Suppressor macrophage (primary cell): ENCODE data around the gene PRKAR2B.
A peak's percentile ranks its signal among the peaks of the same experiment; 100 is the strongest.
"Not testable (repeated sequence)": the region's sequence is repeated elsewhere in the genome, so short reads cannot be mapped to it uniquely, and the experiment has no call there.

Experiments used
- DNase-seq, 4 experiments: peaks; one replicate each; pipeline ENCODE4 v3.0.0-alpha.2; 2020 to 2022

The PRKAR2B gene

DNA sequence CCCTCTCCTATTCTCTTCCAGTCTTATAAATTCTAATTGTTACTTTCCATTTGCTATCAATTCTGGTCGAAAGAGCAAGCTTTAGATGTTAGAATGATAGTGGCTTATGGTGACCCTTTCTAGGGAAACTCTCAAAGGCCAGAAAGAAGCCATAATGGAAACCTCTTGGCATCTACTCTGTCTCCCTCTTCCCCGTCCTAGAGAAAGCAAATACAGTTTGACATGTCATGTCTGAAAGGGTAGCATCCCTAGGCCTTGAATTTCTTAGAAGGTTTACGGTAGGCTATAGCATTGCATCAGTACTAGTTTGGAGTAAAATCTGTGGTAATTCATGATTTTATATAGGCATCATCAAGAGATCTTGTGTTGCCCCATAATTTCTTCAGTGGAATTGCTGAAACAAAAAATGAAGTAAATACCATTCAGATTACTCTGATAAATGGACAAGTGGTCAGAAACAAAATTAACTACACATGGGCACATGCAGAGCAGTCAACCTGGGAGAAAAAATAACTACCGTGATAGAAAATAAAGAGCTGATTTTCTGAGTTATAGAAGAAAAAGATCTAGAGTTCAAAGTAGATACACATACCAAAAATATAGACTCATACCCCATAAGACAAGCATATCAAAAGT lies 4.4 kb downstream of the PRKAR2B start:
- no peak for DNase-seq

DNA sequence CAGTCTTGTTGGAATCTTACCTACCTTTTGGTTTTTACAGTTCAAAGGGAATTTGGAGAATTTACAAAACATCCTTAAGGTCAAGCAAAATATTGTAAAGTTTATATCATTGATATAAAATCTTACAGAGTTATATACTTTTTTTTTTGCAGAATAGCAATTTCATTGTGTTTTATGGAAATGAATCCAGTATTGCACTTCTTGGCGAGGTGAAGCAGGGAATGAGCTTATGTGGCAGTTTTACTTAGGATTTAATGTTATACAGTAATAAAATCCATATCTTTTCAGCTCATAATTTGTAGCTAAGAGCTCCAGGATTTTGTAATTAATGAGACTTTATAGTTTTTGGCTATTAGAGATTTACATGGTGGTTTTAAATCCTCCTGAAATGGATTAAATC lies 5.0 kb downstream of the PRKAR2B start:
- no peak for DNase-seq

DNA sequence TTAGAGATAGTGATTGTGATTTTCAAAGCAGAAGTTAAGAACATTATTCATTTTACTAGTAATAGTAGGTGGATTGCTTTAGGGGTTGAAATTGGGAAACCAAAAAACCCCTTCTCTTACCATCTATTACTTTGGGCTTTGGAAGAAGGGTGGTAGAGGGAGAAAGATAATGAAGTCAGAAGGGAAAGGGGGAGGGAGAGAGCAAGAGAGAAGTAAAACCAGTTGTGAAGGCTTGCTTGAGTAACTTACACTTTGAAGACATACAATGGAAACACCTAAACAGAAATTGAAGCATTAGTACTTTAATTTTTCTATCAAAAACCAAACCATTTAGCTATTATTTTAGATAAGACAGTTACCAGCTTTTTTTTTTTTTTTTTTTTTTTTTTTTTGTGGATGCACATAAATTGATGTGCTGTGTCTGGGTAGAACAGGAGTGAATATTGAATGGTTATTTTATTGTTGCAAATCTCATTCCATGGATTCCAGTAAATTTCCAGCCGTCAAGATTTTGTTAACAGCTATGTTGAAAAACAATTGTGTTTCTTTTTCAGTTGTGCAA lies 5.5 kb downstream of the PRKAR2B start:
- DNase-seq = no peak

DNA sequence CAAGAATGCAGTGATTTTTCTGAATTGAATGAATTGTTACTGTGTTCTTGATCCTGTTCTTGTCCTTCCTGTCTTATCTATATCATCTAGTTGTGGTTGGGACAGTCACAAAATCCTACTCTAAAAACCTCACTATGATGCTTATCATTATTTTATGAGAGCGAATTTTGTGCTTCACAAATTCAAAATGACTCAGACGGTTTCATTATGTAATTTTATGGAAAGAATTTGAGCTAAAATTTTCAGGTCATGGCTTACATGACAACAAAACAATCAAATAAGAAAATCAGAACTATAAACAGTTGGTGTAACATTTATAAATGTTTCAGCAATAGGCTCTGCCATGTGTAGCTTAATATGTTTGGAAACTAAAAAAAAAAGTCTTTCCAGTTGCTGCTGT lies 6.9 kb downstream of the PRKAR2B start:
- no peak for DNase-seq

DNA sequence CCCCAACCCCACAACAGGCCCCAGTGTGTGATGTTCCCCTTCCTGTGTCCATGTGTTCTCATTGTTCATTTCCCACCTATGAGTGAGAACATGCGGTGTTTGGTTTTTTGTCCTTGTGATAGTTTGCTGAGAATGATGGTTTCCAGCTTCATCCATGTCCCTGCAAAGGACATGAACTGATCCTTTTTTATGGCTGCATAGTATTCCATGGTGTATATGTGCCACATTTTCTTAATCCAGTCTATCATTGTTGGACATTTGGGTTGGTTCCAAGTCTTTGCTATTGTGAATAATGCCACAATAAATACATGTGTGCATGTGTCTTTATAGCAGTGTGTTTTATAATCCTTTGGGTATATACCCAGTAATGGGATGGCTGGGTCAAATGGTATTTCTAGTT lies 10.5 kb downstream of the PRKAR2B start:
- not testable (repeated sequence) for DNase-seq

DNA sequence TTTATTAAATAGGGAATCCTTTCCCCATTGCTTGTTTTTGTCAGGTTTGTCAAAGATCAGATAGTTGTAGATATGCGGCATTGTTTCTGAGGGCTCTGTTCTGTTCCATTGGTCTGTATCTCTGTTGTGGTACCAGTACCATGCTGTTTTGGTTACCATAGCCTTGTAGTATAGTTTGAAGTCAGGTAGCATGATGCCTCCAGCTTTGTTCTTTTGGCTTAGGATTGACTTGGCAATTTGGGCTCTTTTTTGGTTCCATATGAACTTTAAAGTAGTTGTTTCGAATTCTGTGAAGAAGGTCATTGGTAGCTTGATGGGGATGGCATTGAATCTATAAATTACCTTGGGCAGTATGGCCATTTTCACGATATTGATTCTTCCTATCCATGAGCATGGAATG lies 11.6 kb downstream of the PRKAR2B start:
- DNase-seq = not testable (repeated sequence)

DNA sequence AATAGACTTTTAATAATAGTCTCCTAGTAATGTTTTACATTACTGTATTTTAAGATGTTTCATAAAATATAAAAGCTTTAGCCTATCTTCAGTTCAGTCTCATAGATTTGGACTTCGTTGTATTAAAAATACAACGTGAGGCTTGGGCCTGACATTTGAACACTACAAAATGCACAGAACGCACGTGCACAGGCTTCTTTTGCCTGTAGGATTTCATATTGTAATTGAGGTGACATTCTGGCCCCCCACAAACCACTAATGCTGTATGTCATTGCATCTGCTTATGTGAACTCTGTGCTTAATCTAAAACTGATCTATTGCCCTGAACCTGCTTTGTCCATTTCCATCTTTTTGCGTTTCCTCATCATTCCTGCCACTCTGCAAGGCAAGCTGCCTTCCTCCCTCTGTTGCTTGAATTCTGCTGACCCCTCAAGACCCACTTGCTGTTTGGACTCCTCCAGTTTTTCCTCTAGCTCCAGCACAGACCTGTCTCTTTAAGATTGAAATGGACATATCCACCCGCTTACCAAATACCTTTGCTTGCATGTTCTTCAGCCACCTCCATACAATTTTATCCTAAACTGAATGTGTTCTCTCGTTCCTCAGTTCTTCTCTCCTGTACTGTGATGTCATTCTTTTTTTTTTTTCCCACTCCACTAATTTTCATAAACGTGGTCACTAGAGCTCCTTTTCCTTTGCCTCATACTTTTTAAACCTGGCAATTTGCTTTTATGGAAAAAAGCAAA lies 12.4 kb downstream of the PRKAR2B start:
- no peak for DNase-seq

DNA sequence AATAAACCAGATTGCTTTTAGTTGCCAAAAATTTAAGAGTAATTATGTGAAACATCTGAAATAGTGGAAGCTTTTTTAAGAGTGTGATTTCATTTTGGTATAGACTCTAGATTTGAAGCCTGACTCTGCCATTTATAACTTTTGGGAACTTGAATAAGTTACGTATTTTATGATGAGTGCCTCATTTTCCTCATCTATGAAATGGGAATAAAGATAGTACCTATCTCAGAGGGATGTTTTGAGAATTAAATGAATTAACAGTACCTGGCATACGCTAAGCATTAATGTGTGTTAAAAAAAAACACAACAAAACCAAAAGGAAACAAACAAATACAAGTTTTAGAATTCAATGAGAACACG lies 12.9 kb downstream of the PRKAR2B start:
- DNase-seq = no peak

DNA sequence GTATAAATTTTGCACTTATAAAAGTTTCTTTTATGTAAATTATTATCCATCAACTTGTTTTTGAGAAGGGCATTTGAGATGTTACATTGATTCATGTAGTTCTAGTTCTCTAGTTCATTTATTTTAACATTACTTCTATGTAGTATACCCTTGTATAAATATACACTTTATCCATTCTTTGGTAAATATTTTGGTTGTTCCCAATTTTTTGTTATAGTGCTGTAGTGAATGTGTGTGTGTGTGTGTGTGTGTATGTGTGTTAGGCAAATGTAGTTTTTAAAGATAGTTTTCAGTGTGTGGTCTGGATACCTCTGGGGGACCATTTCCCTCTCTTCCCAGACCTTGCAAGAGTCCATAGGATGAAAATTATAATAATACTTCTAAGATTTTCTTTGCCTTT lies 15.0 kb downstream of the PRKAR2B start:
- no peak for DNase-seq

DNA sequence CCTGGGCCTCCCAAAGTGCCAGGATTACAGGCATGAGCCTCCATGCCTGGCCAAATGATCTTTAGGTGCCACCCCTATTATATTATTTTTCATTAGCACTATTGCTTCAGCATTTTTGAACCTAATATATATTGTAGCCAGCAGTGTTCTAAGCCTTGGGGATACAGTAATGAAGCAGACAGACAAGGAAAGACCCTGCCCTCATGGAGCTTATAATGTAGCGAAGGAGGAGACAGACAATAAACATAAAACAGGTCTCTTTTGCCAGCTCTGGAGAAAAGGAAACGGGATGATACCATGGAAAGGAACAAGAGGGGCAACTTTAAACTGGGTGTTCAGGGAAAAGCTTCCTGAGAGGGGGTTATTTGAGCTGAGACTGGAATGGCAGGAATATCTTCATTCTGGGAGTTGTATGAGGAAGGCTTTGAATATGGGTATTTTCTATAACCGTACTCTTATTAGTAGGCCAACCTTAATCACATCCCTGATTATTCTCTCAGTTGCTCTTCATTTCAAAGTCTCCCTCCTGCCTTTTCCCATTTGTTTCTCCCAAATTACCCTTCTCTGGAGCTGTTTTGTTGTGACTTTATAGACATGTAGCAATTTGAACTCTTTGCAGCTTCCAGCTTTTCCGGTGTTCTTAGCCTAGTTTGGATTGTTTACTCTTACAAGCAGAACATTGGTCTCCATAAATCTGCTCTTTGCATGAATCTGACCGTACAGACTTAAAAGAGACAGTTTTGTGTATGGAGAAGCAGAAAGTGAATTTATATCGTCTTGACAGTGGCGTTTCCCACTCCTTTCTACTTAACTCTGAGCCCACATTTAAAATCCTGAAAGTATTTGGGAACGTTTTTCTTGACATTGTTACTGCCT lies 19.0 kb downstream of the PRKAR2B start:
- DNase-seq = no peak

DNA sequence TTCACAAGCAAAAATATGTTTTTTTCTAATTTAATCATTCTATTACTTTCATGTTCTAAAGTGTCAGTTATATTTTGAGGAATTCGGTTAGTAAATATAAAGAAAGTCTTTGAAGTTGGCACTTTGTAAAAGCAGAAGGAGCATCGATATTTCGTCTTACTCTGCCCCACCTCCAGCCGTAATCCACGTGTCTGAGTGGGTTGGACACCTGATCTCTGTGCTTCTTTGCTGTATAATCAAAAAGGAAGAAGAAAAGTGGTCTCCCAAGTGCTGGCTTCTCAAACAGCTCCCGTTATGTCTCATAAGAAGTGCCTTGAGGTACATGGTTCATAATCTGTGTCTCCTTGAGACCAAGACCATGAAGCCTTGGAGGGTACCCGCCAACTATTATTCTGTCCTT lies 19.8 kb downstream of the PRKAR2B start:
- no peak for DNase-seq

DNA sequence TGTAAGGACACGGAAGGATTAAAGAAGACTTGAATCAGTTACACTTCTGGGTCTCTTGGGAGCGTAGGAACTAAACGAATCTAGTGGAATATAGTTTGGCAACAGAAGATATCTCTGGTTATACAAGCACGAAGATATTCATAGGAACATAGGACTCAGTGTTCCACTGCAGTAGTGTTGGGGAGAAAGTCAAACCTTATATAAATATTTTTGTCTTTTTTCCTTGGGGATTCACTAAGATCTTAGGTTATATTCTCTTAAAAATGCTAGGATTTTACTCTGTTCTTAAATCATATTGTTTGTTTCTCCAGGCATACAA lies 21.4 kb downstream of the PRKAR2B start:
- DNase-seq = no peak

DNA sequence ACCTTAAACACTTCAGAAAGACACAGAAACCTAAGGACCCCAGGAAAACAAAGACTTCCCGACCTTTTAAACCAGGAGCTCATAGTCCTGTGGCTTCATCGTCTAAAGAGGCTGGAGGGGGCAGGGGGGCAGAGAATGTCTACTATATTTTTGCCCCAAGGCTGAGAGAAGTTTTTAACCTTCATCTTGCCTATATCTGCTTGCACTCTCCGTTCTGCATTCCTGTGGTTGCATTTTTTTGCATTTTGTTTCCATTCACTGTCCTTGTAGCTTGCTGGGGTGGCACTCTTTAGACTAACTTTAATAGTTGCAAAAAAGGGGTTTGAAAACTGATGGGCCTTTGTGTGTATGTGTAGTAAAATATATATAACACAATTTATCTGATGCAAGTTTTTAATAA lies 23.7 kb downstream of the PRKAR2B start:
- no peak for DNase-seq

DNA sequence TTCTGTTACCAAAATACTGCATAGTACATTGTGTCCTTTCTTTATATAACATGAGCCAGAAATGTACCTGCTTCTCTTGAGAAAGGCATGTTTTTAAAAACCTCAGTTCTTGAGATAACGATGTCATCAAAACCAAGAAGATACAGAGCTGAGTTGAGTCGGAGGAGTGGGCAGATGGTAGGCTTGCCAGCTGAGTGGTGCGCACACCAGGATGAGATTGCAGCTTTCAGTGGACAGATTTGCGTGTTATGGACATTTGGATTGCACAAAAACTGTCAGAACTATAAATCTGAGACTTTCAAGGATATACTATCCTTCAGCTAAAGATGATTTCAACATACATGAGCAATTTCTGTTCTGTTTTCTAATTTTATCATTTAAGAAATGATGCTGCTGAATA lies 25.0 kb downstream of the PRKAR2B start:
- DNase-seq = peak; percentile 59 to 84 (median 72)

DNA sequence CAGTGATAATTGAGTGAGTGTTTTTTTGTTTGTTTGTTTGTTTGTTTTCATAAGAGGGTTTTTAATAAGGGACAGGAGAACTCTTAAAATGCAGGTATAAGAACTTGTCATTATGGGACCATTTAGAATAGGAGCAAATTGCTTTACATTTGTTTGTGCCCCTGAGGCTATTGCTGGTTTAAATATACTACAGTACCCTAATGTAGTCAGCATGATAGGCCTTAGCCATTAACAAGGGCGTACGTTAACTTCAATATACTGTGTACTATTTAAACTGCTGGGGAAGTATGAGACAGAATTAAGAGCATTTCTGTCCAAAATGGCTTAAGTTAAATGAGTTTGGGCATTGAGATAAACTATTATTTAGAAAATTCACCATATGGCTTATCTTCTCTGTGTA lies 26.2 kb downstream of the PRKAR2B start:
- no peak for DNase-seq

DNA sequence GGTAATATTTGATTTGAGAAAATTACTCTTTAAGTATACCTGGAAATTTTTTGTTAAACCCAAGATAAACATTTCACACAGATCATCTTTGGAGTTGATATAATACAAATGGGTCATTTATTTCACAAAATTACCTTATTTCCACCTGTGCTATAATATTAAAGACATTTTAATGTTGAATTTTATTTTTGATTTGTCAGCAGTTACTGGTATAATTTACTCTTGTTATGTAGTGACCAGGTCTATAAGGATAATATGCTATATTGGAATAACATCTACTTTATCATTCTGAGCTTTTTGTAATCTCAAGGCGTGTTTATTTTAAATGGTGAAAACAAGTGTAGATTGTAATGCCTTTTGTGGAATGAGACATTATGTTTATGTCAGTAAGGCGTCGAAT lies 26.6 kb downstream of the PRKAR2B start:
- DNase-seq = no peak

DNA sequence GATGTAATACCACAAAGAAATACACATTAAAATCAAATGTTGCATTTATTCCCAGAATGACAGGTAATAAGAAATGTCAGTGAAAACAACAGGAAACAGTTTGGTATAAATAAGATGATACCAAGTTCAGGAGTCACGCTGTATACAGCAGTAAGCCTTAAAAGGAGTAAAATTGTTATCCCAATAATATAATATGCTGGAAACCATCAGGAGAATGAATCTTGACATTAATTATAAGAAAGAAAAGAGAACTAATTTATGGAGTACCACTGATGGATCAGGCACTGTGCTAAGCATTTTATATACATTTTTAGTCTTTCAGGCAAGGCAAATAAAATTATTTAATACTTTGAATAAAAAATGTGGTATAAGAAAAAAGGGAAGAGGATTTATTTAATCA lies 27.6 kb downstream of the PRKAR2B start:
- DNase-seq = no peak

DNA sequence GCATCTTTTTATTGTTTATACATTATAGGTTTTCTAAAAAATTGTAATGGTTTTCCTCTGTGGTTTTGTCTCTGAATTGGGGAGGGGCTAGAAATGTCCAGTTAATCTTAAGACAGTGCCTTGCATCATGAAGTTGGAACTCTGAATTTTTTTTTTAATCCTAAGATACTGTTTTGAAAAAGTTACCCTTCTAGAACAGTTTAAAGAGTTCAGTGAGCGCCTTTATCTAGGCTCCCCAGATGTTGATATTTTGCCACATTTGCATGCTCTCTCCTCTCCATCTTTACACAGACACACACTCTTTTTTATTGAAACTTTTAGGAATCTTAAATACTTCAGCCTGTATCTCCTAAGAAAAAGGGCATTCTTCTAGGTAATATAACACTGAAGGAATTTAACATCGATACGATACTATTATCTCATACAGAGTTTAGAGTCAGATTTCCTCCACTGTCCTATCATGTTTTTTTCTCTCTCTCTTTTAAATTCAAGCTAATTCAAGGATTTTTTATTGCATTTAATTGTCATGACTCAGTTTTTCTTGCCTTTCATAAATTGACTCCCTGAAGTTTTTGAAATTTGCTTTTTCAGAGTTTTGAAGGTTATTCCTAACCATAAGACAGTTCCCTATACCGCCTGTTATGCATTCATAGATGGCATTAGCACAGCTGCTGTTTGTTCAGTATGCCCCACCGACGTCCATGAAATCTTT lies 31.5 kb downstream of the PRKAR2B start:
- DNase-seq = no peak

DNA sequence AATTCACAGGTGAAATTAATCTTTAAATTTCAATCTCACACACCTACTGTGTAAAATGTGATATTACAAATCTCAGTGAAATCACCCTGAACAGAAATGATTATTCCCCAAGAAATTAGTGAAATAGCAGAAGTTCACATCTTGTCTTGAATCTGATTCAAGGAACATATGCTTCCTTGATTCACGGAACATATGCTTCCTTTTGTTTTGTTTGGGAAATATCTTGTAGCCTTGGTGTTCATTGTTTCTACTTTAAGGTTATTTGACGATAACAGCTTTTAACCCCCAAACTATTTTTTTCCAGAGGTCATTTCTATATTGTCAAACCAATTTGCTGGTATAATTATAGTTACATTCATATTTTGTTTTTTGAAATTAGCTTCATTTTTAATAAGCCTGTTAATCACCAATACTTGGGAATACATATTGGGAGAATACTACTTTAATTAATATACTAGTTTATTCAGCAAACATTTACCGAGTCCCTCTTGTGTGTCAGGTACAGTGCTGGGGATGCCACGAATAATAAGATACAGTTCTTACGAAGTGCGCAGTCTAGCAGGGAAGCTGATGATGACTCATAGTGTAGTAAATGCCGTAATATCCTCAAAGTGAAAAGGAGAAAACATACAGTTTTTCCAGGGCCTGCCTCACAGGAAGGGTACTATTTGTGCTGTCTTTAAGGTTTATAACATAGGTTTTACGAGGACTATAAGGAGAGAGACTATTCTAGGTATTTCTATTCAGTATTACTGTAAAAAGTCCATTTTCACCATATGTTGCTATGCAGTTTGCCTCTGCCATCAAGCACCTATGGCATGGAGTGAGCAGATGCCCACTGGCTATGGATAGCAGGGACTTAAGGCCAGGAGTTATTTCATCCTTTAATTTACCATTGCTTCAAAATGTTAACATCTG lies 32.5 kb downstream of the PRKAR2B start:
- DNase-seq = peak; percentile 44 to 73 (median 62)

DNA sequence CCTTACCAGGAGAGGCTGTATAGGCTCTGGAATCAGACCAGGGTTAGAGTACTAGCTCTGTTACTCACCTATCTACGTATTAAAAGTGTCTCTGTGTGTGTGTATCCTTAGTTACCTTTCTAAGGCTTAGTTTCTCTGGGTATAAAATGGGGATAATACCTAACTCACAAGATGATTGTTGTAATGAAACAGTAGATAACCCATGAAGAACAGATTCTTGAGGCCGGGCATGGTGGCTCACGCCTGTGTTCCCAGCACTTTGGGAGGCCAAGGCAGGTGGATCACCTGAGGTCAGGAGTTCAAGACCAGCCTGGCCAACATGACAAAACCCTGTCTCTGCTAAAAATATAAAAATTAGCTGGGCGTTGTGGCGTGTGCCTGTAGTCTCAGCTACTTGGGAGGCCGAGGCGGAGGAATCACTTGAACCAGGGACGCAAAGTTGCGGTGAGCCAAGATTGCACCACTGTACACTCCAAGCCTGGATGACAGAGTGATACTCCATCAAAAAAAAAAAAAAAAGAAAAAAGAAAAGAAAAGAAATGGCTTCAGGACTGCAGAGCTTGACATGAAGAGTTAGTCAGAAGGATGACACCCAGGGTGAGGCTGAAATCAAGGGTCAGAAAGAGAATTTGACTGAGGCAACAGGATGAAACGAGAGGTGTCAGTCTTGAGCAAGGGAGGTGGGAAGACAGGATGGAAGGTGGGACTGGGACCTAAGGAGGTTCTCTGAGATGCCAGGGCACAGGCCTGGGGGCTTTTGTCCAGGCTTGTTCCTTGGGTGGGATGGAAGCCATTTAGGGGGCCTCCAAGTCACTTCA lies 33.4 kb downstream of the PRKAR2B start:
- no peak for DNase-seq

DNA sequence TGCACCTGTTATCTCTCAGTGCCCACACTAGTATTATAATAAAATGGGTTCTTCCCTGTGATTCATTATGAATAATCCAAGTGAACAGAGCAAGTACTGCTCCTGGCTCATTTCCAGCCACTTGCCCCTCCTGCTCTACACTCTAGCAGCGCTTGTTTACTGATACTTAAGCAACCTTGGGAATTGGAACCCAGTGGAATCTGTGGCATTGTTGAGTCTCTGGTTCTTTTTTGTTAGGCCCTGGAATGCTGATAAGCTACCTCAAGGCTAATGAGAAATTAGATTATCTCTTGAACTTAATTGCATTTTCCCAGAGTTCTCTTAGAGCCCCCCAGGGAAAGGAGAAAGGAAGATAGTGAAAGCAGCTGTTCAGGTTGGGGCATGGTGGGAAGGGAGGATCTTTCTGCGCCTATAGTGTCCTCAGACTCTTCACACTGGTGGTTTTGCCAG lies 34.0 kb downstream of the PRKAR2B start:
- DNase-seq = no peak
